ENCODE data around the gene FHOD3. TPM values are rescaled to one million over a fixed set of nuclear protein-coding genes. Genes with fewer than 3 reads are reported as not detected.
"Not testable (repeated sequence)": the region's sequence is repeated elsewhere in the genome, so short reads cannot be mapped to it uniquely, and the experiment has no call there.

The FHOD3 gene
- total and polyA plus RNA-seq, 2 of the 8 experiments (the other 6 are each of a cell fraction or from before 2014, with no cell fraction given): 9.7 to 10.5 TPM

DNA sequence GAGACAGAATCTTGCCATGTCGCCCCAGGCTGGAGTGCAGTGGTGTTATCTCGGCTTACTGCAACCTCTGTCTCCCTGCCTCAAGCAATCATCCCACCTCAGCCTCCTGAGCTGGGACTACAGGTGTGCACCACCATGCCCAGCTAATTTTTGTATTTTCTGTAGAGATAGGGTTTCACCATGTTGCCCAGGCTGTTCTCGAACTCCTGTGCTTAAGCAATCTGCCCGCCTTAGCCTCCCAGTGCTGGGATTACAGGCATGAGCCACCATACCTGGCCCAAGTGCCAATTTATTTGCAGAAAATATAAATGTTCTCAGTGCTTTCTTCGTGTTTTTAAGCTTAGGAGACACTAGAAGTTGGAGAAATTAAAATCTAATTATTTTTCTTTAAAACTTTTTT, 166.0 kb downstream of the FHOD3 start:
- peaks cover 2 to 20% (median 8%) of the 10 kb centered on the region in 4 experiments; a peak in 5 of 7 replicates for H3K4me1 ChIP-seq (replicated peaks in 1 of 4; ENCODE audit: control insufficient read depth in 3 of 4, insufficient read depth in 4 of 4, low read length in 3 of 4)
- WGBS, 2 experiments (ENCODE audit: extremely low coverage in 1 of 2, insufficient coverage in 1 of 2, insufficient read length in 1 of 2, insufficient replicate concordance in 2 of 2, low coverage in 1 of 2, low lambda C conversion rate in 2 of 2, missing lambda C conversion rate in 1 of 2): 91% methylated on average over 5 of the region's 5 CpGs; no CpG with 5 or more reads in 1 of the 2 experiments
- H2BK15ac ChIP-seq (ENCODE audit: low read length); H2BK5ac ChIP-seq (ENCODE audit: low read depth, low read length); H4K91ac ChIP-seq (replicated peaks; ENCODE audit: insufficient read length, low read length); H3K27me3 ChIP-seq (replicated peaks in 1 of 4; ENCODE audit: control insufficient read depth in 3 of 4, extremely low read depth in 1 of 4, insufficient read depth in 3 of 4, low read length in 3 of 4); H3K79me1 ChIP-seq (ENCODE audit: low read depth, low read length); H3K27ac ChIP-seq (ENCODE audit: low read depth, low read length); POLR2A ChIA-PET (ENCODE audit: partially characterized antibody); H4K8ac ChIP-seq (ENCODE audit: extremely low read depth, insufficient read depth, low read length); H2BK20ac ChIP-seq (ENCODE audit: low read length); H3K36me3 ChIP-seq (ENCODE audit: control insufficient read depth in 2 of 4, insufficient read depth in 4 of 4, low read length in 3 of 4); H3K79me2 ChIP-seq (ENCODE audit: control insufficient read depth in 1 of 2, insufficient read depth in 2 of 2, low read length in 2 of 2); H3K4ac ChIP-seq (replicated peaks; ENCODE audit: insufficient read length, low read depth, low read length); H3K18ac ChIP-seq (ENCODE audit: extremely low read depth, low read length); H3K4me2 ChIP-seq (ENCODE audit: insufficient read depth in 1 of 2, low read depth in 2 of 2, low read length in 2 of 2); H3K23ac ChIP-seq (ENCODE audit: insufficient read length); H4K5ac ChIP-seq (ENCODE audit: insufficient read length, low read depth, low read length); H3K14ac ChIP-seq (ENCODE audit: insufficient read length); FAIRE-seq; H3K23me2 ChIP-seq (ENCODE audit: low read depth, low read length); H4K20me1 ChIP-seq (replicated peaks in 1 of 2; ENCODE audit: control insufficient read depth in 1 of 2, insufficient read depth in 2 of 2, low read length in 2 of 2); H2BK120ac ChIP-seq (replicated peaks; ENCODE audit: low read depth, low read length); H3K56ac ChIP-seq (replicated peaks; ENCODE audit: insufficient read length, low read depth, low read length); H2AFZ ChIP-seq (ENCODE audit: low read length); H3K4me3 ChIP-seq (ENCODE audit: extremely low read depth in 1 of 4, insufficient read depth in 2 of 4, low read depth in 3 of 4, low read length in 4 of 4); H3K9me3 ChIP-seq (ENCODE audit: insufficient read depth in 2 of 2, low read depth in 1 of 2, low read length in 1 of 2); H3K9ac ChIP-seq (replicated peaks in 1 of 4; ENCODE audit: extremely low read depth in 1 of 4, low read depth in 3 of 4, low read length in 3 of 4); H2BK12ac ChIP-seq (ENCODE audit: low read depth, low read length); H2AK5ac ChIP-seq (ENCODE audit: low read depth, low read length): not testable (repeated sequence)
- CTCF ChIA-PET (ENCODE audit: partially characterized antibody): interaction anchor here (0.9 to 1.4 kb wide), 2 partner anchors 15 to 23 kb away, joined by 3 to 4 read pairs; no protein-coding TSS in a partner anchor
- peak in 1 of 2 experiments; percentile 43 for DNase-seq (ENCODE audit: low read depth in 1 of 2, low spot score in 2 of 2)
